Endothelial cell (in vitro differentiated cells): ENCODE results near the gene KEL. TPM values are rescaled to one million over a fixed set of nuclear protein-coding genes. Genes with fewer than 3 reads are reported as not detected.
A peak's percentile ranks its signal among the peaks of the same experiment; 100 is the strongest.

Source experiments
- DNase-seq: peaks from one replicate; pipeline ENCODE4 v3.0.0; 2021; ENCODE audit warnings: low spot score
- H3K27ac Mint-ChIP-seq: one replicate; pipeline ENCODE4 v1.8.0; 2021; ENCODE audit warnings: mixed read lengths, inconsistent platforms; ENCODE audit not compliant: unreplicated experiment
- H3K27me3 Mint-ChIP-seq: one replicate; pipeline ENCODE4 v1.8.0; 2021; ENCODE audit warnings: mild to moderate bottlenecking, moderate library complexity, mixed read lengths, inconsistent platforms; ENCODE audit not compliant: unreplicated experiment
- H3K36me3 Mint-ChIP-seq: one replicate; pipeline ENCODE4 v1.8.0; 2021; ENCODE audit warnings: mild to moderate bottlenecking, low read depth, mixed read lengths, inconsistent platforms; ENCODE audit not compliant: unreplicated experiment
- H3K4me1 Mint-ChIP-seq: one replicate; pipeline ENCODE4 v1.8.0; 2021; ENCODE audit warnings: mild to moderate bottlenecking, mixed read lengths, inconsistent platforms; ENCODE audit not compliant: unreplicated experiment
- H3K4me3 Mint-ChIP-seq: one replicate; pipeline ENCODE4 v1.8.0; 2021; ENCODE audit warnings: mild to moderate bottlenecking, mixed read lengths, inconsistent platforms; ENCODE audit not compliant: unreplicated experiment
- H3K9me3 Mint-ChIP-seq: one replicate; pipeline ENCODE4 v1.8.0; 2021; ENCODE audit warnings: mixed read lengths, inconsistent platforms; ENCODE audit not compliant: unreplicated experiment
- CTCF ChIP-seq: fragments of 200-600 bp; sonication (generic); IDR thresholded peaks from one replicate; pipeline ENCODE4 v1.5.0; 2021; ENCODE audit warnings: antibody characterized with exemption; ENCODE audit not compliant: unreplicated experiment
- total RNA-seq: library from RNA; stranded (reverse); fragmentation: NEBNext Ultra II Directional; extraction: Animal tissue kit (Norgen Biotek cat#: 25700); gene quantifications from one replicate; pipeline ENCODE4 v1.2.1, GENCODE V29; 2021; ENCODE audit not compliant: unreplicated experiment

The KEL gene
- total RNA-seq, 1 donor from 2014 or later, result 0.74 TPM

DNA sequence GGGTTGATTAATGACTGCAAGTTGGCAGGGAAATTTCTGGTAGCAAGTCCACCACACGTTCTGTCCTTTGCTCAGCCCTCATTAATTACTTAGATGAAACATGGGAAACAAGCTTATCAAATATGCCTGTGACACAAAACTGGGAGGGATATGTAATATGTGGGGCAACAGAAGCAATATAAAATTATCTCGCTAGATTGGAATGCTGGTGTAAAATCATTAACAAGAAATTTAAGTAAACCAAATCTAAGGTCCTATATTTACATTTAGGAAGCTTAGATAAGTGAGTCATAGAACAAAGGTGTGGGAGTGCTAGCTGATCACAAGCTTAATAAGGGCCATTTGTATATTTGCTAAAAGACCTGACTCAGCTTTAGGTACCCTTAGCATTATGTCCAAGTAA is 52.1 kb downstream of the KEL start:
- H3K9me3 Mint-ChIP-seq, result no peaks in the 10 kb centered on the region
- no peaks in the 10 kb centered on the region for H3K36me3 Mint-ChIP-seq
- H3K4me3 Mint-ChIP-seq, result no peak overlapping the region
- H3K4me1 Mint-ChIP-seq, result peaks cover 23% of the 10 kb centered on the region
- H3K27me3 Mint-ChIP-seq, result peaks cover 7% of the 10 kb centered on the region
- no peak overlapping the region for H3K27ac Mint-ChIP-seq
- TF ChIP-seq CTCF, result no peak
- no peak for DNase-seq

DNA sequence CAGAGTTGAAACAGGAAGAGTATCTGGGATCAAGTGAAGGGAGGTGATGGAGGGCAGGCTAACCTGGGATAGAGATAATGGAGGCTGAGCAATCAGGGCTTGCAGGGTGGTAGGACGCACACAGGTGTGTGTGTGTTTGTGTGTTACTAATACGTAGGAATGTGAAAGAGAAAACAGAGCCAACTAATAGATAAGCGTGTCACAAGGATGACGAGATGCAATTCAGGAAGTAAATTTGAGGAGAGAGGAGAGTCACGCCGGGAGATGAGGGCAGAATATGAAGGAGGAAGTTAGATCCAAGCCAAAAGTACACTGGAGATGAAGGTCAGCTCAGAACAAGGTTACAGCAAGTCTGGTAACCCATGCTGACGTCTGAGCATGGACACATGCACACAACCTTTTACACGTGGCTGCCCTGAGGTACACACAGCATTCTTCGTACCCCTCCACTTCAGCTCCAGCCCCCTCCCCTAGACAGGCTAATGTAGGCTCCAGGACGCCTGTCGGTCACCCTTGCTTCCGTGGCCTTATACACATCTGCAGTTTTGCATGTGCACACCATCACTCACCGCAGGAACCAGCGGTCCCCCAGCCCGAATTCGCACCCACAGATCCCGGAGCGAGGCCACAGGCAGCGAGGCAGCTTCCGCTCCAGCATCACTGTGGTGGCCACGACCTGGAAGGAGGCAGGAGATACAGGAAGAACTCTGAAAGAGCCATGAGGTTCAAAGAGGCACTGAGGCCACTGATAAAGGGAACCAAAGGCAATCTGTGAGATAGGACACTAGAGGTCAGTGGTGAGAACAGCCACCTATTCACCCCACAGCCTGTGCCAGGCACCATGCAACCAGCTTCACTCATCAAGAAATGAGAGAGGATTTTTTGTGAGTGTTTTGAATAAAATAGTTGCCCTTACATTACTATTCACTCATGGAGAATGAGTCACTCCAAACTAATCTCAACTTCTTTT is 53.0 kb downstream of the KEL start:
- DNase-seq, result peak; percentile 12
- H3K27me3 Mint-ChIP-seq, result peaks cover 3% of the 10 kb centered on the region
- no peak overlapping the region for H3K27ac Mint-ChIP-seq

DNA sequence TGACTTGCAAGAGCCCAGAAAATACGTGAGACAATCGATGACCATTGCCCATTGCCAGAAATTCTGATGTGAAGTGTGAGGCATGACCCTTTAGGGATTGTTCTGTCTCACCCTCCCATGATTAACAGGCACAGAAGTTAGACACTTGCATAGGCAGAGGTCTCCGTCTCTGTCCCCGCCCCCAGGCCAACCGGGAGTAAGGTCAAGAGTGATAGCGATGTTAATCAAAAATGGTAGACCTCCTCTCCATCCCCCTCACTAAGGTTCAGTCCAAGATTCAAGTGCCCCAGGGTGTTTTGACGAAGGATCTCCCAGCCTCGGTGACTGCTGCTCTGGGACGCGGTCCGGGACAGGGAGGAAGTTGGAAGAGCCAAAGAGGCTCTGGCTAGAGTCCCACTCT is 53.9 kb downstream of the KEL start:
- Mint-ChIP-seq H3K9me3 (no peaks in the 10 kb centered on the region), H3K4me3 (no peak overlapping the region), H3K27me3 (no peaks in the 10 kb centered on the region), H3K36me3 (no peaks in the 10 kb centered on the region), H3K4me1 (peaks cover 6% of the 10 kb centered on the region), H3K27ac (no peak overlapping the region)
- no peak for TF ChIP-seq CTCF
- no peak for DNase-seq

More for the DNA sequence above, 53.0 kb downstream of the KEL start:
- peaks cover 15% of the 10 kb centered on the region for H3K4me1 Mint-ChIP-seq
- TF ChIP-seq CTCF, result no peak
- no peaks in the 10 kb centered on the region for H3K9me3 Mint-ChIP-seq
- H3K36me3 Mint-ChIP-seq, result no peaks in the 10 kb centered on the region
- H3K4me3 Mint-ChIP-seq, result no peak overlapping the region

DNA sequence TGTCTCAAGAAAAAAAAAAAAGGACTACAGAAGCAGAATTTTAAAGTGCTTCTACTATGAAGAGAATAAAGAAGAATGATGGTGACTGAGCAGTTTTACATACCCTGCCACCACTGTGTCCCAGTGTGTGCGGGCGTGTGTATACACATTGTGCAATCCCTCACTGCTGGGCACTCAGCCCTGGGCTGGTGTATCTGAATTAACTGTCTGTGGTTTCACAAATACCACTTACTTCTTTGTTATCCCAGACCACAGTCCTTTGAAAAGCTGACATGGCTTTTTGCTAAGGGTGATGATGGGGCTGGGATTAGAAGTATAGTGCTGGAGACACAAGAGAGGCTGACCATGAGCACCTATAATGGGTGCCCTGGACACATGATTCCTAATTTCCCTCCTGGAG is 55.5 kb downstream of the KEL start:
- Mint-ChIP-seq H3K27ac (no peak overlapping the region), H3K9me3 (no peaks in the 10 kb centered on the region), H3K4me1 (no peaks in the 10 kb centered on the region), H3K36me3 (no peaks in the 10 kb centered on the region), H3K4me3 (no peak overlapping the region), H3K27me3 (no peaks in the 10 kb centered on the region)
- DNase-seq, result no peak
- no peak for TF ChIP-seq CTCF

GRCh38 chr7:142905759-142906158 is 56.4 kb downstream of the KEL start:
- Mint-ChIP-seq H3K27me3 (peaks cover 2% of the 10 kb centered on the region), H3K36me3 (no peaks in the 10 kb centered on the region), H3K4me3 (no peak overlapping the region), H3K4me1 (no peaks in the 10 kb centered on the region), H3K27ac (no peak overlapping the region), H3K9me3 (no peaks in the 10 kb centered on the region)
- no peak for DNase-seq
- TF ChIP-seq CTCF, result no peak
